Suppressor macrophage treated with lipopolysaccharide for 1 hour (primary cell): Measurements from ENCODE around the gene CCR4.
"Not testable (repeated sequence)": the region's sequence is repeated elsewhere in the genome, so short reads cannot be mapped to it uniquely, and the experiment has no call there.

ENCODE experiments used
- DNase-seq, 3 donors: peaks; one replicate each; pipeline ENCODE4 v3.0.0-alpha.2; 2020 to 2022

Gene CCR4

GRCh38 chr3:32951410-32951811 lies at the start of gene CCR4:
Gene CCR4, plus strand, starts transcription at chr3:32951644. Its CDS starts 1,779 bp downstream, at chr3:32953423.
- peak; percentile 65 to 80 (median 80) for DNase-seq

- peak in 1 of 3 donors; percentile 13 for DNase-seq
Measured at GRCh38 chr3:32902887-32903371, 48.5 kb upstream of the CCR4 start.

- no peak for DNase-seq
Measured at GRCh38 chr3:32903953-32904352, 47.5 kb upstream of the CCR4 start.

GRCh38 chr3:32909999-32910398 lies 41.4 kb upstream of the CCR4 start:
- no peak for DNase-seq

GRCh38 chr3:32910954-32911353 lies 40.5 kb upstream of the CCR4 start:
- no peak for DNase-seq

- no peak for DNase-seq
Measured at GRCh38 chr3:32912046-32912445, 39.4 kb upstream of the CCR4 start.

GRCh38 chr3:32913790-32914446 lies 37.5 kb upstream of the CCR4 start:
- DNase-seq = no peak

- no peak for DNase-seq
Measured at GRCh38 chr3:32919920-32920319, 31.5 kb upstream of the CCR4 start.

GRCh38 chr3:32922078-32922477 lies 29.4 kb upstream of the CCR4 start:
- no peak for DNase-seq

- DNase-seq = no peak
Measured at GRCh38 chr3:32930161-32930560, 21.3 kb upstream of the CCR4 start.

- DNase-seq = peak in 1 of 3 donors; percentile 3
Measured at GRCh38 chr3:32931273-32931672, 20.2 kb upstream of the CCR4 start.

GRCh38 chr3:32934150-32934742 lies 17.2 kb upstream of the CCR4 start:
- peak; percentile 52 to 65 (median 59) for DNase-seq

GRCh38 chr3:32937331-32937730 lies 14.1 kb upstream of the CCR4 start:
- no peak for DNase-seq

GRCh38 chr3:32939531-32940284 lies 11.7 kb upstream of the CCR4 start:
- DNase-seq = not testable (repeated sequence)

- no peak for DNase-seq
Measured at GRCh38 chr3:32940726-32941125, 10.7 kb upstream of the CCR4 start.

- no peak for DNase-seq
Measured at GRCh38 chr3:32945136-32945535, 6.3 kb upstream of the CCR4 start.

- not testable (repeated sequence) for DNase-seq
Measured at GRCh38 chr3:32945598-32945997, 5.8 kb upstream of the CCR4 start.

- DNase-seq = no peak
Measured at GRCh38 chr3:32946973-32947788, 4.3 kb upstream of the CCR4 start.

- DNase-seq = peak; percentile 86 to 94 (median 90)
Measured at GRCh38 chr3:32947789-32948238, 3.6 kb upstream of the CCR4 start.

GRCh38 chr3:32948625-32949445 lies 2.6 kb upstream of the CCR4 start:
- no peak for DNase-seq

- DNase-seq = no peak
Measured at GRCh38 chr3:32950516-32950915, 928 bp upstream of the CCR4 start.
